Measurements from ENCODE around the gene ADORA1. TPM values are rescaled to one million over a fixed set of nuclear protein-coding genes. Genes with fewer than 3 reads are reported as not detected.

Gene ADORA1
- polyA plus RNA-seq, 1 of the 3 experiments (the other 2 are of a cell fraction) = 4.8 TPM

DNA sequence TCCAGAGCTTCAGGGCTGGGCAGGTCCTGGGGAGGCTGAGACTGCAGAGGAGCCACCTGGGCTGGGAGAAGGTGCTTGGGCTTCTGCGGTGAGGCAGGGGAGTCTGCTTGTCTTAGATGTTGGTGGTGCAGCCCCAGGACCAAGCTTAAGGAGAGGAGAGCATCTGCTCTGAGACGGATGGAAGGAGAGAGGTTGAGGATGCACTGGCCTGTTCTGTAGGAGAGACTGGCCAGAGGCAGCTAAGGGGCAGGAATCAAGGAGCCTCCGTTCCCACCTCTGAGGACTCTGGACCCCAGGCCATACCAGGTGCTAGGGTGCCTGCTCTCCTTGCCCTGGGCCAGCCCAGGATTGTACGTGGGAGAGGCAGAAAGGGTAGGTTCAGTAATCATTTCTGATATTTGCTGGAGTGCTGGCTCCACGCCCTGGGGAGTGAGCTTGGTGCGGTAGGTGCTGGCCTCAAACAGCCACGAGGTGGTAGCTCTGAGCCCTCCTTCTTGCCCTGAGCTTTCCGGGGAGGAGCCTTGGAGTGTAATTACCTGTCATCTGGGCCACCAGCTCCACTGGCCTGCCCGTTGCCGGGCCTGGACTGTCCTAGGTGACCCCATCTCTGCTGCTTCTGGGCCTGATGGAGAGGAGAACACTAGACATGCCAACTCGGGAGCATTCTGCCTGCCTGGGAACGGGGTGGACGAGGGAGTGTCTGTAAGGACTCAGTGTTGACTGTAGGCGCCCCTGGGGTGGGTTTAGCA is 38.8 kb downstream of the ADORA1 start:
- ChIA-PET CTCF (interaction anchor here (0.7 to 2.0 kb wide), 3 partner anchors 49 to 127 kb away, joined by 3 to 10 read pairs (median 3); no protein-coding TSS in a partner anchor), POLR2A (no interaction called here)
- no peaks in the 10 kb centered on the region for H3F3A ChIP-seq (replicated peaks; ENCODE audit: insufficient read depth)
- H3K4me3 ChIP-seq (ENCODE audit: low read depth in 2 of 2, low read length in 1 of 2) = no peak overlapping the region
- no peaks in the 10 kb centered on the region for H3K4me1 ChIP-seq (ENCODE audit: control insufficient read depth in 1 of 2, insufficient read depth in 2 of 2, low read depth in 1 of 2, low read length in 1 of 2)
- H3K9me2 ChIP-seq = no peaks in the 10 kb centered on the region
- H3K9me3 ChIP-seq = no peaks in the 10 kb centered on the region
- no peak overlapping the region for H2AFZ ChIP-seq (ENCODE audit: low read depth)
- TF ChIP-seq GATA2 (CRISPR knock-in tag; IDR thresholded peaks at IDR 0.05) (no peak), SIN3A (IDR thresholded peaks at IDR 0.05; ENCODE audit: borderline replicate concordance, low read depth, low read length) (no peak), RXRA (IDR thresholded peaks at IDR 0.05; ENCODE audit: borderline replicate concordance, low read depth) (no peak), FOSL2 (IDR thresholded peaks at IDR 0.05; ENCODE audit: borderline replicate concordance, low read depth) (no peak), NRF1 (IDR thresholded peaks at IDR 0.05; ENCODE audit: low read depth, low read length) (no peak), SMC3 (IDR thresholded peaks at IDR 0.05; ENCODE audit: low read depth, low read length) (no peak), ELF1 (IDR thresholded peaks at IDR 0.05) (no peak), YY1 (IDR thresholded peaks at IDR 0.05; ENCODE audit: low read depth) (no peak), MEF2A (IDR thresholded peaks at IDR 0.05; ENCODE audit: borderline replicate concordance, low read depth) (no peak), NFIC (IDR thresholded peaks at IDR 0.05; ENCODE audit: borderline replicate concordance) (no peak), RFX5 (IDR thresholded peaks at IDR 0.05; ENCODE audit: low read length) (no peak), GABPA (IDR thresholded peaks at IDR 0.05; ENCODE audit: low read depth) (no peak), EZH2phosphoT487 (IDR thresholded peaks at IDR 0.05; ENCODE audit: borderline replicate concordance, low read depth) (no peak)
- TF ChIP-seq, protein P1, sequence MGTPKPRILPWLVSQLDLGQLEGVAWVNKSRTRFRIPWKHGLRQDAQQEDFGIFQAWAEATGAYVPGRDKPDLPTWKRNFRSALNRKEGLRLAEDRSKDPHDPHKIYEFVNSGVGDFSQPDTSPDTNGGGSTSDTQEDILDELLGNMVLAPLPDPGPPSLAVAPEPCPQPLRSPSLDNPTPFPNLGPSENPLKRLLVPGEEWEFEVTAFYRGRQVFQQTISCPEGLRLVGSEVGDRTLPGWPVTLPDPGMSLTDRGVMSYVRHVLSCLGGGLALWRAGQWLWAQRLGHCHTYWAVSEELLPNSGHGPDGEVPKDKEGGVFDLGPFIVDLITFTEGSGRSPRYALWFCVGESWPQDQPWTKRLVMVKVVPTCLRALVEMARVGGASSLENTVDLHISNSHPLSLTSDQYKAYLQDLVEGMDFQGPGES (IDR thresholded peaks at IDR 0.05; ENCODE audit: low read depth, low read length) = no peak
- TF ChIP-seq, protein P2, sequence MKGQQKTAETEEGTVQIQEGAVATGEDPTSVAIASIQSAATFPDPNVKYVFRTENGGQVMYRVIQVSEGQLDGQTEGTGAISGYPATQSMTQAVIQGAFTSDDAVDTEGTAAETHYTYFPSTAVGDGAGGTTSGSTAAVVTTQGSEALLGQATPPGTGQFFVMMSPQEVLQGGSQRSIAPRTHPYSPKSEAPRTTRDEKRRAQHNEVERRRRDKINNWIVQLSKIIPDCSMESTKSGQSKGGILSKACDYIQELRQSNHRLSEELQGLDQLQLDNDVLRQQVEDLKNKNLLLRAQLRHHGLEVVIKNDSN (IDR thresholded peaks at IDR 0.05; ENCODE audit: borderline replicate concordance, low read depth) = no peak
- TF ChIP-seq, protein P3, sequence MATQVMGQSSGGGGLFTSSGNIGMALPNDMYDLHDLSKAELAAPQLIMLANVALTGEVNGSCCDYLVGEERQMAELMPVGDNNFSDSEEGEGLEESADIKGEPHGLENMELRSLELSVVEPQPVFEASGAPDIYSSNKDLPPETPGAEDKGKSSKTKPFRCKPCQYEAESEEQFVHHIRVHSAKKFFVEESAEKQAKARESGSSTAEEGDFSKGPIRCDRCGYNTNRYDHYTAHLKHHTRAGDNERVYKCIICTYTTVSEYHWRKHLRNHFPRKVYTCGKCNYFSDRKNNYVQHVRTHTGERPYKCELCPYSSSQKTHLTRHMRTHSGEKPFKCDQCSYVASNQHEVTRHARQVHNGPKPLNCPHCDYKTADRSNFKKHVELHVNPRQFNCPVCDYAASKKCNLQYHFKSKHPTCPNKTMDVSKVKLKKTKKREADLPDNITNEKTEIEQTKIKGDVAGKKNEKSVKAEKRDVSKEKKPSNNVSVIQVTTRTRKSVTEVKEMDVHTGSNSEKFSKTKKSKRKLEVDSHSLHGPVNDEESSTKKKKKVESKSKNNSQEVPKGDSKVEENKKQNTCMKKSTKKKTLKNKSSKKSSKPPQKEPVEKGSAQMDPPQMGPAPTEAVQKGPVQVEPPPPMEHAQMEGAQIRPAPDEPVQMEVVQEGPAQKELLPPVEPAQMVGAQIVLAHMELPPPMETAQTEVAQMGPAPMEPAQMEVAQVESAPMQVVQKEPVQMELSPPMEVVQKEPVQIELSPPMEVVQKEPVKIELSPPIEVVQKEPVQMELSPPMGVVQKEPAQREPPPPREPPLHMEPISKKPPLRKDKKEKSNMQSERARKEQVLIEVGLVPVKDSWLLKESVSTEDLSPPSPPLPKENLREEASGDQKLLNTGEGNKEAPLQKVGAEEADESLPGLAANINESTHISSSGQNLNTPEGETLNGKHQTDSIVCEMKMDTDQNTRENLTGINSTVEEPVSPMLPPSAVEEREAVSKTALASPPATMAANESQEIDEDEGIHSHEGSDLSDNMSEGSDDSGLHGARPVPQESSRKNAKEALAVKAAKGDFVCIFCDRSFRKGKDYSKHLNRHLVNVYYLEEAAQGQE (IDR thresholded peaks at IDR 0.05; ENCODE audit: low read depth, low read length) = no peak
- TF ChIP-seq, protein P4, sequence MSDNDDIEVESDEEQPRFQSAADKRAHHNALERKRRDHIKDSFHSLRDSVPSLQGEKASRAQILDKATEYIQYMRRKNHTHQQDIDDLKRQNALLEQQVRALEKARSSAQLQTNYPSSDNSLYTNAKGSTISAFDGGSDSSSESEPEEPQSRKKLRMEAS (IDR thresholded peaks at IDR 0.05; ENCODE audit: low read depth) = no peak
- TF ChIP-seq, protein P5, sequence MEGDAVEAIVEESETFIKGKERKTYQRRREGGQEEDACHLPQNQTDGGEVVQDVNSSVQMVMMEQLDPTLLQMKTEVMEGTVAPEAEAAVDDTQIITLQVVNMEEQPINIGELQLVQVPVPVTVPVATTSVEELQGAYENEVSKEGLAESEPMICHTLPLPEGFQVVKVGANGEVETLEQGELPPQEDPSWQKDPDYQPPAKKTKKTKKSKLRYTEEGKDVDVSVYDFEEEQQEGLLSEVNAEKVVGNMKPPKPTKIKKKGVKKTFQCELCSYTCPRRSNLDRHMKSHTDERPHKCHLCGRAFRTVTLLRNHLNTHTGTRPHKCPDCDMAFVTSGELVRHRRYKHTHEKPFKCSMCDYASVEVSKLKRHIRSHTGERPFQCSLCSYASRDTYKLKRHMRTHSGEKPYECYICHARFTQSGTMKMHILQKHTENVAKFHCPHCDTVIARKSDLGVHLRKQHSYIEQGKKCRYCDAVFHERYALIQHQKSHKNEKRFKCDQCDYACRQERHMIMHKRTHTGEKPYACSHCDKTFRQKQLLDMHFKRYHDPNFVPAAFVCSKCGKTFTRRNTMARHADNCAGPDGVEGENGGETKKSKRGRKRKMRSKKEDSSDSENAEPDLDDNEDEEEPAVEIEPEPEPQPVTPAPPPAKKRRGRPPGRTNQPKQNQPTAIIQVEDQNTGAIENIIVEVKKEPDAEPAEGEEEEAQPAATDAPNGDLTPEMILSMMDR (IDR thresholded peaks at IDR 0.05) = no peak
- no peaks in the 10 kb centered on the region for H4K20me1 ChIP-seq (ENCODE audit: insufficient read depth)
- no peak for DNase-seq
- no peaks in the 10 kb centered on the region for H3K79me2 ChIP-seq (ENCODE audit: insufficient read depth)
- WGBS (ENCODE audit: low lambda C conversion rate) = 77% methylated on average over 12 of the region's 14 CpGs
- no peaks in the 10 kb centered on the region for H3K36me3 ChIP-seq (replicated peaks in 1 of 2; ENCODE audit: control insufficient read depth in 1 of 2, insufficient read depth in 2 of 2, low read length in 1 of 2)
- H3K4me2 ChIP-seq = no peak overlapping the region
- no peak overlapping the region for H3K9ac ChIP-seq
- H3K27me3 ChIP-seq (ENCODE audit: insufficient read depth) = no peaks in the 10 kb centered on the region
- H3K27ac ChIP-seq (ENCODE audit: low read depth in 2 of 2, low read length in 1 of 2) = no peak overlapping the region

Data from SK-N-SH (cell line).